ENCODE measurements around the gene ROMO1.
"Not testable (repeated sequence)": the region's sequence is repeated elsewhere in the genome, so short reads cannot be mapped to it uniquely, and the experiment has no call there.

ROMO1 gene

GRCh38 chr20:35681960-35682359 is 17.2 kb upstream of the ROMO1 start:
- no peak for DNase-seq

- DNase-seq: not testable (repeated sequence)
Measured at GRCh38 chr20:35685368-35685767, 13.8 kb upstream of the ROMO1 start.

DNA sequence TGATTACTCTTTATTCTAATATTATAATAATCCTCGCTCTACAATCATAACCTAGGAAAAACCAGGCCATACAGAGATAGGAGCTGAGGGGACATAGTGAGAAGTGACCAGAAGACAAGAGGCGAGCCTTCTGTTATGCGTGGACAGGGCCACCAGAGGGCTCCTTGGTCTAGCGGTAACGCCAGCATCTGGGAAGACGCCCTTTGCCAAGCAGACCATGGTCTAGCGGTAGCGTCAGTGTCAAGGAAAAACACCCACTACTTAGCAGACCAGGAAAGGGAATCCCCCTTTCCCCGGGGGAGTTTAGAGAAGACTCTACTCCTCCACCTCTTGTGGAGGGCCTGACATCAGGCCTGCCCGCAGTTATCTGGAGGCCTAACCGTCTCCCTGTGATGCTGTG is 12.3 kb upstream of the ROMO1 start:
- DNase-seq: not testable (repeated sequence)

DNA sequence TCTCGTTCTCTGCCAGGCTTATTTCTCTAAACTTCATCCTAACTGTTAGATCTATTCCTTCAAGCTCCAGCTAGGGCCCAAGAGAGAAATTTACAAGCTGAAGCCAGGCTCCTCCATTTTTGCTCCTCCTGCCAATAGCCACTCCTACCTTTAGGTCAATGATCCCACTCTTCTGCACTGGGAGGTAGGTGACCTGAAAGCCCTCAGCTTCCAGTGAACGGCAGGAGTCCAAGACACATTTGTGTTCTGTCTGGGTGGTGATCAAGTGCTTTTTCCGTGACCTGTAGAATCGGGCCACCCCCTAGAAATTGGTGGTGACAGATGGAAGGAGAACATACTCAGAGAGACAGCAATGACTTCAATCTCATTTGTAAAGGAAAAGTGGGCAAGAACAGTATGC is 8.9 kb upstream of the ROMO1 start:
- no peak for DNase-seq

- DNase-seq: no peak
Measured at GRCh38 chr20:35695245-35695749, 3.9 kb upstream of the ROMO1 start.

DNA sequence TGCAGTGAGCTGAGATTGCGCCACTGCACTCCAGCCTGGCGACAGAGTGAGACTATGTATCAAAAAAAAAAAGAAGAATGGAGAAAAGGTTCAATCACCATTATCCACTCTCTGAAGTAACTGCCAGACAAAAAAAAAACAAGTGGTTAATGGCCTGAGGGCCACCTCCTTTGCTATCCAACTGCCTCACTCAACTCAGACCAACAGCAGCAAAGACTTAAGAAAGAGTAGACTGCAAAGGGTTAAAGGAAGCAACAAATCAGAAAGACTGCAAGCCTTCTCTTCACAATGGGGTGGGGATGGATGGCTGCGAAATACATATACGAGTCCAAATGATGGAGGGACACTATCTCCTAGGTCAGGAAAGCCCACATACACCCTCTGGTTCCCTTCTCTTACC is 3.2 kb upstream of the ROMO1 start:
- DNase-seq: no peak

- no peak for DNase-seq
Measured at GRCh38 chr20:35697696-35698297, 1.4 kb upstream of the ROMO1 start.

GRCh38 chr20:35698298-35699126 is 693 bp upstream of the ROMO1 start:
- DNase-seq: no peak

GRCh38 chr20:35699957-35700624 is 886 bp downstream of the ROMO1 start:
- DNase-seq: no peak

DNA sequence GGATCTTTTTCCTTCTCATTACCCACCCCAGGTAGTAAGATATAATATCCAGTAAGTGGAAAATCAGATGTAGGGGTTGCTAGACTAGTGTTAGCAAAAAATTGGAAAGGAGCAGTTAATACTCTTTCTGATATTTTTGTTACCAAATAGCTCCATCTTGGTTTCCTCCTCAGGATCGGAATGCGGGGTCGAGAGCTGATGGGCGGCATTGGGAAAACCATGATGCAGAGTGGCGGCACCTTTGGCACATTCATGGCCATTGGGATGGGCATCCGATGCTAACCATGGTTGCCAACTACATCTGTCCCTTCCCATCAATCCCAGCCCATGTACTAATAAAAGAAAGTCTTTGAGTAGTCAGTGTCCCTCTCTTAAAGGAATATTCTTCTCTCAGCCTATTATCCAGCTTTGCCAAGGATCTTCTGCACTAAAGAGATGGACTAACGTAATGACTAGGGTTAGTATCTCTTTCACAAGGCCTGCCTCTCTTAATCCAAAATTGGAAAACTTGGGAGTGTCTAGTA is 1.5 kb downstream of the ROMO1 start:
- no peak for DNase-seq

DNA sequence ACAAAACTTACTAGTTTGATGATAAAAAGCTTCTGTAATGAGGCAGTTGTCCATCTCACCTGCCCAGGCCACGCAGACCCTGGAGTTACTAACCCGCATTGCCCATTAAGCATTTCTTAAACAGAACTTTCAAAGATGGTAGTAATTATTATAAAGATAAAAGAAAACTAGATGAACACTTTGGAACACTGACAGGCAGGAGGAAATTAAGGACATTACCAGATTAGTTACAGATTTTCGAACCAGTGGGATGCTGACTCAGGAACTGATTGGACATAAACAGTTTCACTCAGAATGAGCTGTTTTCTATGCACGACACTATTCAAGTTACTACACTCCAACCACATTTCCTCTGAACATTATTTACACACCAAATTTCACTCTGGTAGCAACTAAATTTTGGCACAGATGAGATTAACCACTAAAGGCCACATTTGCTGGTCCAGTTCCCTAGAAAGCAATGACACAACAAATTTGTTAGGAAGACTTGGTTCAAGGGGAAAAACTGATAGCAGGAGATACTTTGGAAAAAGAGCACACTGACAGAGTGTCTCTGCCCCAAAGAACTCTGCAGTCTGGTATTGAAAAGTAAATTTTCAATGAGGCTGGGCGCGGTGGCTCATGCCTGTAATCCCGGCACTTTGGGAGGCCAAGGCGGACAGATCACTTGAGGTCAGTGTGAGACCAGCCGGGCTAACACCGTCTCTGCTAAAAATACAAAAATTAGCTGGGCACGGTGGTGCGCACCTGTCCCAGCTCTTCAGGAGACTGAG is 3.0 kb downstream of the ROMO1 start:
- no peak for DNase-seq

DNA sequence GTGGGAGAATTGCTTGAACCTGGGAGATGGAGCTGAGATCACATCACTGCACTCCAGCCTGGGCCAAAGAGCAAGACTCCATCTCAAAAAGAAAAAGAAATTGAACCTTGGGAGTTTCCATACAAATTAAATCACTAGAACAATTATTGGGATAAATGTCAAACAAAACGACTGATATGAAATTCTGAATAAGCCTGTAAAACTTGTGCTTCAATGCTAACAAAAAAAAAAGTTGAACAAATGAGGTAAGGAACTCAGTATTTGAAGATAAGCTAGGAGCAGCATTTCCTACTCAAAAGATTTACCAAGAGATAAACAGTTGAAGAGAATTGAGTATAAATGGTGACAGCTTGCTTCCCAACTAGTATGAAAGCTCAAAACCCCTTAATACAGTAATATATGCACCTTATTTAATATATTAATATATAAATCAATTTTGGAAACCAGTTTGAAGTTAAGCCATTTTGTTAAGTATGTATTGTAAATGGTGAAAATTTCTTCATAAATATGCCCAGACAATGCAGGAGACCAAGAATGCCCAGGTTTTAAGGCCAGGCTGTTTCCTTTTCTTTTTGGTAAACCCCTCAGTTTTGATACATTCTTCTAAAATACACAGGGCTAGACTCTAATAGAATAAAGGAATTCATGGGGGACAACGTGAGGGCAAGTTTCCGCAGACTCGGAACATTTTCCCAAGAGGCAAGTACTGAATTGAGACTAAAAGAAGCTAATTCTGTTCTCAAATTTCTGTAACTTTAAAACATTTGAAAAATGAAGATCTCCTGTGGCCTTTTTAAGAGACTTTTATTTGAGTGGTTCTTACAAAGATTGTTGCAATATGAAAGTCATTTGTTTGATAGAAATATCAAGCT is 3.9 kb downstream of the ROMO1 start:
- no peak for DNase-seq

GRCh38 chr20:35704514-35705261 is 5.5 kb downstream of the ROMO1 start:
- no peak for DNase-seq

DNA sequence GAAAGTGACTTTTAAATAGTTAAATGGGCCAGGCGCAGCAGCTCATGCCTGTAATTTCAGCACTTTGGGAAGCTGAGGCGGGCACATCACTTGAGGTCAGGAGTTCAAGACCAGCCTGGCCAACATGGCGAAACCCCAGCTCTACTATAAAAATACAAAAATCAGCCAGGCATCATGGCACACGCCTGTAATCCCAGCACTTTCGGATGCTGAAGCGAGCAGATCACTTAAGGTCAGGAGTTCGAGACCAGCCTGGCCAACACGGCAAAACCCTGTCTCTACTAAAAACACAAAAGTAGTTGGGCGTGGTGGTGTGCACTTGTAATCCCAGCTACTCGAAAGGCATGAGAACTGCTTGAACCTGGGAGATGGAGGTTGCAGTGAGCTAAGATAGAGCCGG is 6.7 kb downstream of the ROMO1 start:
- not testable (repeated sequence) for DNase-seq

DNA sequence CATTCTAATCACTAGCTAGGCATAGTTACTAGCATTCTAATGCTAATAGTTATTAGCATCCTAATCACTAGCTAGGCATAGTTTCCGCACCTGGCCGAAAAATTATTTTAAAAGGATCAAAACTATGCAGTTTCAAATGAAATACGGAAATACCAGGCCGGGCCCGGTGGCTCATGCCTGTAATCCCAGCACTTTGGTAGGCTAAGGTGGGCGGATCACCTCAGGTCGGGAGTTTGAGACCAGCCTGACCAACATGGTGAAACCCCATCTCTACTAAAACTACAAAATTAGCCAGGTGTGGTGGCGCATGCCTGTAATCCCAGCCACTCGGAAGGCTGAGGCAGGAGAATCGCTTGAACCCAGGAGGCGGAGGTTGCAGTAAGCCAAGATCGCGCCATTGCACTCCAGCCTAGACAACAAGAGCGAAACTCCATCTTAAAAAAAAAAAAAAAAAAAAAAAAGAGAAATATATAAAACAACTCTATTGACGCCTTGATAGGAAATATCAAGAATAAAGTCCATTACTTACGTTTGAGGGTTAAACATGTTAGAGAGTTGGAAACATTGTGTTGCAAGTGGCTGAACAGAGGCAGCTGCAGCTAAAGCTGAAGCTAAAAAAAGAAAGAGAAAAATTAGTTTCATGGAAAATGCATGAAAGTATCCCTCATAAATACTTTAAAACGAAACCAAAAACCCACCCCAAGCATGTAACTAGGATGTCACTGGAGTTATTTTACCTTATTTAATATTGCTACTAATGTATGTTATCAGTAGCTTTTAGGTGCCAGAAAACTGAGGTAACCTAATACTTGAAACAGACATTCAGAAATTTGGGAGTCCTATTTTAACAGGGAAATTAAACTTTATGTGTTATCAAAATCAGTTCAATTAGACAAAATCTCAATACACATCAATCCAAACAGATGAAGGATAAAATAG is 7.7 kb downstream of the ROMO1 start:
- not testable (repeated sequence) for DNase-seq

GRCh38 chr20:35708502-35708901 is 9.3 kb downstream of the ROMO1 start:
- no peak for DNase-seq

- DNase-seq: no peak
Measured at GRCh38 chr20:35709259-35709658, 10.1 kb downstream of the ROMO1 start.

GRCh38 chr20:35710039-35710438 is 10.8 kb downstream of the ROMO1 start:
- DNase-seq: no peak

GRCh38 chr20:35710884-35711587 is 11.8 kb downstream of the ROMO1 start:
- DNase-seq: no peak

Data from T1000 (cell line).